K562 (cell line): ENCODE measurements around the gene RAB7A. TPM values are rescaled to one million over a fixed set of nuclear protein-coding genes. Genes with fewer than 3 reads are reported as not detected.

Experiments
- BACH1 ChIP-seq: fragments of 200-800 bp; sonication (Bioruptor generic); IDR thresholded peaks from 2 replicates; pipeline ENCODE4 v1.6.1; 2016; ENCODE audit warnings: missing genetic modification characterization, missing compliant biosample characterization
- BDP1 ChIP-seq: IDR thresholded peaks from 3 replicates; pipeline ENCODE4 v1.6.1; 2011; ENCODE audit not compliant: insufficient read length, insufficient read depth
- MECOM ChIP-seq: fragments of 250-450 bp; sonication (Bioruptor Pico); IDR thresholded peaks from 2 replicates; pipeline ENCODE4 v1.8.0; 2022; ENCODE audit warnings: inconsistent platforms
- RAD21 ChIP-seq, 2 experiments: fragments of 250-450 bp in 1 of 2; fragments of 450-650 bp in 1 of 2; sonication (Bioruptor Pico) in 1 of 2; formaldehyde crosslinking in 1 of 2; IDR thresholded peaks in 1 of 2; conservative IDR thresholded peaks in 1 of 2; 2 replicates each; pipeline versions ENCODE4 v1.4.0 to v1.8.0; 2020 to 2022; ENCODE audit warnings: mild to moderate bottlenecking in 2 of 2, moderate library complexity in 1 of 2
- TRIM24 ChIP-seq, 2 experiments: fragments of 450-650 bp; IDR thresholded peaks; 2 replicates each; pipeline ENCODE4 v1.6.1; 2016
- ZNF253 ChIP-seq: fragments of 250-450 bp; sonication (Bioruptor Pico); conservative IDR thresholded peaks from 2 replicates; pipeline ENCODE4 v1.6.1; 2021; ENCODE audit warnings: mild to moderate bottlenecking
- ZNF324 ChIP-seq: fragments of 250-450 bp; sonication (Bioruptor Pico); IDR thresholded peaks from 2 replicates; pipeline ENCODE4 v1.4.0; 2020; ENCODE audit warnings: mild to moderate bottlenecking
- polyA plus RNA-seq, 8 experiments: library from polyadenylated mRNA; depleted of rRNA in 4 of 8; stranded (reverse) in 5 of 8; unstranded in 3 of 8; fragments of >200 nt; fragmentation: Nextera tagmentation in 2 of 8; fragmentation: Illumina TruSeq in 1 of 8; extraction: Ambion mirVana in 2 of 8; extraction: Trizol in 1 of 8; gene quantifications; 2 replicates each; pipeline versions ENCODE4 v1.2.1 to v1.2.3, GENCODE V29; 2011 to 2014; ENCODE audit warnings: inconsistent platforms in 1 of 8, missing spikeins in 1 of 8
- total RNA-seq, 7 experiments: library from RNA; depleted of rRNA in 6 of 7; stranded (reverse); fragments of >200 nt in 6 of 7; fragmentation: Illumina TruSeq in 2 of 7; extraction: Trizol in 2 of 7; gene quantifications; 2 replicates each; pipeline versions ENCODE4 v1.2.1 to v1.2.3, GENCODE V29; 2011 to 2021; ENCODE audit warnings: low replicate concordance in 1 of 7
- TF ChIP-seq, protein P1 (sequence below): fragments of 250-450 bp; sonication (Bioruptor Pico); IDR thresholded peaks from 2 replicates; pipeline ENCODE4 v1.4.0; 2020; ENCODE audit warnings: mild to moderate bottlenecking, moderate library complexity
- TF ChIP-seq, protein P2 (sequence below): fragments of 450-650 bp; formaldehyde crosslinking; conservative IDR thresholded peaks from 2 replicates; pipeline ENCODE4 v1.4.0; 2022; ENCODE audit warnings: mild to moderate bottlenecking, missing genetic modification characterization
- TF ChIP-seq, protein P3 (sequence below): sonication (generic); formaldehyde crosslinking; IDR thresholded peaks from 2 replicates; pipeline ENCODE4 v1.9.0; 2022; ENCODE audit warnings: mild to moderate bottlenecking, missing genetic modification reagents
- TF ChIP-seq, protein P4 (sequence below): fragments of 200-600 bp; sonication (generic); IDR thresholded peaks from one replicate; pipeline ENCODE4 v1.6.1; 2012; ENCODE audit warnings: mild to moderate bottlenecking, low read depth, low read length, inconsistent platforms

Gene RAB7A
- total and polyA plus RNA-seq, 9 of the 15 experiments (the other 6 are each of a cell fraction or from before 2014, with no cell fraction given): 30.9 to 204 (median 72.8) TPM

DNA sequence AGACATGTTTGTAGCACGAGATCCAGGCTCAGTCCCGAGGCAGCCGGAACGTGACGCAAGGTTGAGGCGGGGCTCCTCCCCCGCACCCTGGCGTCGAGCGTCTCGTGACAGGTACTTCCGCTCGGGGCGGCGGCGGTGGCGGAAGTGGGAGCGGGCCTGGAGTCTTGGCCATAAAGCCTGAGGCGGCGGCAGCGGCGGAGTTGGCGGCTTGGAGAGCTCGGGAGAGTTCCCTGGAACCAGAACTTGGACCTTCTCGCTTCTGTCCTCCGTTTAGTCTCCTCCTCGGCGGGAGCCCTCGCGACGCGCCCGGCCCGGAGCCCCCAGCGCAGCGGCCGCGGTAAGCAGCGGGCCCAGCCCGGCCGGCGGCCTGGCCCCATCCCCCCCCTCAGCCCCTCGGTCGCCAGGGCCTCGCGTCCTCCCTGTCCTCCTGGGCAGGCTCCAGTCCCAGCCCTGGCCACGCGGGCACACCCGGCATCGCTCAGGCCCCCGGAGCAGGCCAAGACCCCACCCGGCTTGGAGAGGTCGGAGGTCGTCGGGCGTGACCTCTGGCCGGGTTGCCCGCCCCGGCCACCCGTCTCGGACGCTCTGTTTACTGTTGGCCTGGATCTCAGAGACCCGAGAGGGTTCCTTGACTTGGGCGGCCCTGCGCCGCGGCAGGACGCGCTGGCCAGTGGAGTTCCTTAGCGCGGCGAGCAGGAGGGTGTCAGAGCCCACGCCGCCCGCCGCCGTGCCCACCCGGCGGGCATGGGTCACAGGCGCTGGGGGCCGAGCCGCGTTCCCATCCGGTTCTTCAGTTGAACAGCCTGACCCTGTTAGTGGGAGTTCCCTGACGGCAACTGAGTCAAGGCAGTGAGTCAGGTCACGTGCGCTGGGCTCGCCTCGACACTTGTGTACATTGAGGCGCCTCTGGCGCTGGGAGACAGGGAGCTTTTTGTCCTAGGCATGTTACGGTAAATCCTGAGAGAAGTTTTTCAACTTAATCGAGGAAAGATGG is at the start of gene RAB7A (continued):
- TF ChIP-seq, protein P1, sequence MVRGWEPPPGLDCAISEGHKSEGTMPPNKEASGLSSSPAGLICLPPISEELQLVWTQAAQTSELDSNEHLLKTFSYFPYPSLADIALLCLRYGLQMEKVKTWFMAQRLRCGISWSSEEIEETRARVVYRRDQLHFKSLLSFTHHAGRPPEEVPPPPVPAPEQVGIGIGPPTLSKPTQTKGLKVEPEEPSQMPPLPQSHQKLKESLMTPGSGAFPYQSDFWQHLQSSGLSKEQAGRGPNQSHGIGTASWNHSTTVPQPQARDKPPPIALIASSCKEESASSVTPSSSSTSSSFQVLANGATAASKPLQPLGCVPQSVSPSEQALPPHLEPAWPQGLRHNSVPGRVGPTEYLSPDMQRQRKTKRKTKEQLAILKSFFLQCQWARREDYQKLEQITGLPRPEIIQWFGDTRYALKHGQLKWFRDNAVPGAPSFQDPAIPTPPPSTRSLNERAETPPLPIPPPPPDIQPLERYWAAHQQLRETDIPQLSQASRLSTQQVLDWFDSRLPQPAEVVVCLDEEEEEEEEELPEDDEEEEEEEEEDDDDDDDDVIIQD: no peak
- TF ChIP-seq TRIM24 (IDR thresholded peaks at IDR 0.05): no peak
- TF ChIP-seq ZNF324 (CRISPR knock-in tag): no peak
- no peak for TF ChIP-seq MECOM (CRISPR knock-in tag)
- TF ChIP-seq, protein P2, sequence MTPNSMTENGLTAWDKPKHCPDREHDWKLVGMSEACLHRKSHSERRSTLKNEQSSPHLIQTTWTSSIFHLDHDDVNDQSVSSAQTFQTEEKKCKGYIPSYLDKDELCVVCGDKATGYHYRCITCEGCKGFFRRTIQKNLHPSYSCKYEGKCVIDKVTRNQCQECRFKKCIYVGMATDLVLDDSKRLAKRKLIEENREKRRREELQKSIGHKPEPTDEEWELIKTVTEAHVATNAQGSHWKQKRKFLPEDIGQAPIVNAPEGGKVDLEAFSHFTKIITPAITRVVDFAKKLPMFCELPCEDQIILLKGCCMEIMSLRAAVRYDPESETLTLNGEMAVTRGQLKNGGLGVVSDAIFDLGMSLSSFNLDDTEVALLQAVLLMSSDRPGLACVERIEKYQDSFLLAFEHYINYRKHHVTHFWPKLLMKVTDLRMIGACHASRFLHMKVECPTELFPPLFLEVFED (CRISPR knock-in tag): 0 out of 2 replicates have a peak, but pooled peaks have one; percentile 44
- TF ChIP-seq BDP1: no peak
- no peak for TF ChIP-seq RAD21 (CRISPR knock-in tag; conservative IDR thresholded peaks at IDR 0.05 in 1 of 2, IDR thresholded peaks at IDR 0.05 in 1 of 2)
- no peak for TF ChIP-seq BACH1 (tag)
- TF ChIP-seq, protein P3, sequence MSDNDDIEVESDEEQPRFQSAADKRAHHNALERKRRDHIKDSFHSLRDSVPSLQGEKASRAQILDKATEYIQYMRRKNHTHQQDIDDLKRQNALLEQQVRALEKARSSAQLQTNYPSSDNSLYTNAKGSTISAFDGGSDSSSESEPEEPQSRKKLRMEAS (CRISPR knock-in tag): peak; percentile 94
- TF ChIP-seq, protein P4, sequence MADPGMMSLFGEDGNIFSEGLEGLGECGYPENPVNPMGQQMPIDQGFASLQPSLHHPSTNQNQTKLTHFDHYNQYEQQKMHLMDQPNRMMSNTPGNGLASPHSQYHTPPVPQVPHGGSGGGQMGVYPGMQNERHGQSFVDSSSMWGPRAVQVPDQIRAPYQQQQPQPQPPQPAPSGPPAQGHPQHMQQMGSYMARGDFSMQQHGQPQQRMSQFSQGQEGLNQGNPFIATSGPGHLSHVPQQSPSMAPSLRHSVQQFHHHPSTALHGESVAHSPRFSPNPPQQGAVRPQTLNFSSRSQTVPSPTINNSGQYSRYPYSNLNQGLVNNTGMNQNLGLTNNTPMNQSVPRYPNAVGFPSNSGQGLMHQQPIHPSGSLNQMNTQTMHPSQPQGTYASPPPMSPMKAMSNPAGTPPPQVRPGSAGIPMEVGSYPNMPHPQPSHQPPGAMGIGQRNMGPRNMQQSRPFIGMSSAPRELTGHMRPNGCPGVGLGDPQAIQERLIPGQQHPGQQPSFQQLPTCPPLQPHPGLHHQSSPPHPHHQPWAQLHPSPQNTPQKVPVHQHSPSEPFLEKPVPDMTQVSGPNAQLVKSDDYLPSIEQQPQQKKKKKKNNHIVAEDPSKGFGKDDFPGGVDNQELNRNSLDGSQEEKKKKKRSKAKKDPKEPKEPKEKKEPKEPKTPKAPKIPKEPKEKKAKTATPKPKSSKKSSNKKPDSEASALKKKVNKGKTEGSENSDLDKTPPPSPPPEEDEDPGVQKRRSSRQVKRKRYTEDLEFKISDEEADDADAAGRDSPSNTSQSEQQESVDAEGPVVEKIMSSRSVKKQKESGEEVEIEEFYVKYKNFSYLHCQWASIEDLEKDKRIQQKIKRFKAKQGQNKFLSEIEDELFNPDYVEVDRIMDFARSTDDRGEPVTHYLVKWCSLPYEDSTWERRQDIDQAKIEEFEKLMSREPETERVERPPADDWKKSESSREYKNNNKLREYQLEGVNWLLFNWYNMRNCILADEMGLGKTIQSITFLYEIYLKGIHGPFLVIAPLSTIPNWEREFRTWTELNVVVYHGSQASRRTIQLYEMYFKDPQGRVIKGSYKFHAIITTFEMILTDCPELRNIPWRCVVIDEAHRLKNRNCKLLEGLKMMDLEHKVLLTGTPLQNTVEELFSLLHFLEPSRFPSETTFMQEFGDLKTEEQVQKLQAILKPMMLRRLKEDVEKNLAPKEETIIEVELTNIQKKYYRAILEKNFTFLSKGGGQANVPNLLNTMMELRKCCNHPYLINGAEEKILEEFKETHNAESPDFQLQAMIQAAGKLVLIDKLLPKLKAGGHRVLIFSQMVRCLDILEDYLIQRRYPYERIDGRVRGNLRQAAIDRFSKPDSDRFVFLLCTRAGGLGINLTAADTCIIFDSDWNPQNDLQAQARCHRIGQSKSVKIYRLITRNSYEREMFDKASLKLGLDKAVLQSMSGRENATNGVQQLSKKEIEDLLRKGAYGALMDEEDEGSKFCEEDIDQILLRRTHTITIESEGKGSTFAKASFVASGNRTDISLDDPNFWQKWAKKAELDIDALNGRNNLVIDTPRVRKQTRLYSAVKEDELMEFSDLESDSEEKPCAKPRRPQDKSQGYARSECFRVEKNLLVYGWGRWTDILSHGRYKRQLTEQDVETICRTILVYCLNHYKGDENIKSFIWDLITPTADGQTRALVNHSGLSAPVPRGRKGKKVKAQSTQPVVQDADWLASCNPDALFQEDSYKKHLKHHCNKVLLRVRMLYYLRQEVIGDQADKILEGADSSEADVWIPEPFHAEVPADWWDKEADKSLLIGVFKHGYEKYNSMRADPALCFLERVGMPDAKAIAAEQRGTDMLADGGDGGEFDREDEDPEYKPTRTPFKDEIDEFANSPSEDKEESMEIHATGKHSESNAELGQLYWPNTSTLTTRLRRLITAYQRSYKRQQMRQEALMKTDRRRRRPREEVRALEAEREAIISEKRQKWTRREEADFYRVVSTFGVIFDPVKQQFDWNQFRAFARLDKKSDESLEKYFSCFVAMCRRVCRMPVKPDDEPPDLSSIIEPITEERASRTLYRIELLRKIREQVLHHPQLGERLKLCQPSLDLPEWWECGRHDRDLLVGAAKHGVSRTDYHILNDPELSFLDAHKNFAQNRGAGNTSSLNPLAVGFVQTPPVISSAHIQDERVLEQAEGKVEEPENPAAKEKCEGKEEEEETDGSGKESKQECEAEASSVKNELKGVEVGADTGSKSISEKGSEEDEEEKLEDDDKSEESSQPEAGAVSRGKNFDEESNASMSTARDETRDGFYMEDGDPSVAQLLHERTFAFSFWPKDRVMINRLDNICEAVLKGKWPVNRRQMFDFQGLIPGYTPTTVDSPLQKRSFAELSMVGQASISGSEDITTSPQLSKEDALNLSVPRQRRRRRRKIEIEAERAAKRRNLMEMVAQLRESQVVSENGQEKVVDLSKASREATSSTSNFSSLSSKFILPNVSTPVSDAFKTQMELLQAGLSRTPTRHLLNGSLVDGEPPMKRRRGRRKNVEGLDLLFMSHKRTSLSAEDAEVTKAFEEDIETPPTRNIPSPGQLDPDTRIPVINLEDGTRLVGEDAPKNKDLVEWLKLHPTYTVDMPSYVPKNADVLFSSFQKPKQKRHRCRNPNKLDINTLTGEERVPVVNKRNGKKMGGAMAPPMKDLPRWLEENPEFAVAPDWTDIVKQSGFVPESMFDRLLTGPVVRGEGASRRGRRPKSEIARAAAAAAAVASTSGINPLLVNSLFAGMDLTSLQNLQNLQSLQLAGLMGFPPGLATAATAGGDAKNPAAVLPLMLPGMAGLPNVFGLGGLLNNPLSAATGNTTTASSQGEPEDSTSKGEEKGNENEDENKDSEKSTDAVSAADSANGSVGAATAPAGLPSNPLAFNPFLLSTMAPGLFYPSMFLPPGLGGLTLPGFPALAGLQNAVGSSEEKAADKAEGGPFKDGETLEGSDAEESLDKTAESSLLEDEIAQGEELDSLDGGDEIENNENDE: no peak
- no peak for TF ChIP-seq ZNF253 (CRISPR knock-in tag)
